Gastrocnemius medialis (tissue), 4 donors: ENCODE measurements around the gene ISL2.

Experiments
- CTCF ChIP-seq, 5 experiments: fragments of 450-650 bp in 3 of 5; fragments of 200-600 bp in 2 of 5; sonication (generic) in 2 of 5; IDR thresholded peaks in 4 of 5; conservative IDR thresholded peaks in 1 of 5; 1 replicate in 4 of 5; 2 replicates in 1 of 5; pipeline ENCODE4 v1.5.1; 2016 to 2019; ENCODE audit warnings: antibody characterized with exemption in 5 of 5, mild to moderate bottlenecking in 3 of 5, moderate library complexity in 3 of 5
- POLR2A ChIP-seq, 2 donors: fragments of 450-650 bp; IDR thresholded peaks; one replicate each; pipeline ENCODE4 v1.6.1; 2017; ENCODE audit warnings: antibody characterized with exemption in 2 of 2, mild to moderate bottlenecking in 2 of 2, moderate library complexity in 2 of 2

- TF ChIP-seq CTCF (IDR thresholded peaks at IDR 0.05 in 4 of 5, conservative IDR thresholded peaks at IDR 0.05 in 1 of 5) (no peak), POLR2A (IDR thresholded peaks at IDR 0.05) (no peak)
Observed at GRCh38 chr15:76303909-76304308, 32.7 kb upstream of the ISL2 start.
